Spleen (tissue), 11 donors: ENCODE measurements around the gene CUEDC1. TPM values are rescaled to one million over a fixed set of nuclear protein-coding genes. Genes with fewer than 3 reads are reported as not detected.

Experiments
- DNase-seq: peaks from one replicate; pipeline ENCODE4 v3.0.0-alpha.2; 2020
- H3K27ac ChIP-seq, 8 donors: fragments of 200-600 bp; sonication (generic) in 7 of 8; 1 replicate in 4 of 8; 2 replicates in 4 of 8; pipeline versions ENCODE4 v1.5.0 to v1.8.0; 2016 to 2021; ENCODE audit warnings: inconsistent platforms in 4 of 8, mild to moderate bottlenecking in 4 of 8, moderate library complexity in 1 of 8
- H3K27me3 ChIP-seq, 7 donors: fragments of 200-600 bp; sonication (generic) in 6 of 7; replicated peaks in 1 of 7; 1 replicate in 4 of 7; 2 replicates in 3 of 7; pipeline versions ENCODE4 v1.5.0 to v1.8.0; 2016 to 2021; ENCODE audit warnings: inconsistent platforms in 3 of 7, mild to moderate bottlenecking in 1 of 7
- H3K36me3 ChIP-seq, 6 donors: fragments of 200-600 bp; sonication (generic) in 5 of 6; 1 replicate in 4 of 6; 2 replicates in 2 of 6; pipeline versions ENCODE4 v1.5.0 to v1.8.0; 2016 to 2021; ENCODE audit warnings: inconsistent platforms in 2 of 6
- H3K4me1 ChIP-seq, 6 donors: fragments of 200-600 bp; sonication (generic) in 5 of 6; 1 replicate in 3 of 6; 2 replicates in 3 of 6; pipeline versions ENCODE4 v1.5.0 to v1.8.0; 2016 to 2021; ENCODE audit warnings: inconsistent platforms in 3 of 6
- H3K4me3 ChIP-seq, 8 donors: fragments of 200-600 bp; sonication (generic) in 7 of 8; 1 replicate in 4 of 8; 2 replicates in 4 of 8; pipeline versions ENCODE4 v1.5.0 to v1.8.0; 2016 to 2021; ENCODE audit warnings: inconsistent platforms in 4 of 8, mild to moderate bottlenecking in 4 of 8, moderate library complexity in 2 of 8
- H3K9me3 ChIP-seq, 8 donors: fragments of 200-600 bp; sonication (generic) in 7 of 8; 1 replicate in 4 of 8; 2 replicates in 4 of 8; pipeline versions ENCODE4 v1.5.0 to v1.8.0; 2016 to 2021; ENCODE audit warnings: inconsistent platforms in 4 of 8
- CTCF ChIP-seq, 11 experiments: fragments of 200-600 bp in 7 of 11; fragments of 450-650 bp in 4 of 11; sonication (generic) in 4 of 11; IDR thresholded peaks in 8 of 11; conservative IDR thresholded peaks in 3 of 11; 1 replicate in 7 of 11; 2 replicates in 4 of 11; pipeline versions ENCODE4 v1.4.0 to v1.8.0; 2016 to 2021; ENCODE audit warnings: antibody characterized with exemption in 11 of 11, inconsistent platforms in 4 of 11, mild to moderate bottlenecking in 1 of 11
- POLR2A ChIP-seq, 3 donors: fragments of 450-650 bp; IDR thresholded peaks; one replicate each; pipeline ENCODE4 v1.5.1; 2017; ENCODE audit warnings: antibody characterized with exemption in 3 of 3, mild to moderate bottlenecking in 1 of 3
- POLR2AphosphoS5 ChIP-seq, 3 donors: sonication (generic); formaldehyde crosslinking; IDR thresholded peaks; one replicate each; pipeline ENCODE4 v1.5.1; 2017; ENCODE audit warnings: antibody characterized with exemption in 3 of 3
- WGBS, 5 donors: extraction: QIAGEN DNeasy Blood & Tissue Kit in 3 of 5; methylation state at CpG; one replicate each; pipeline versions ENCODE4 v1.1.5 to v1.1.7; 2013 to 2018; 5-methylcytosine and 5-hydroxymethylcytosine counted together
- intact Hi-C: fragments of 100-400 bp; cut with DNase I; formaldehyde crosslinking; loops from one replicate; pipeline ENCODE4 v1.15.0; 2023; ENCODE audit warnings: low total_unique reads
- polyA plus RNA-seq, 3 donors: library from polyadenylated mRNA; stranded (reverse); fragments of 200-250 nt; gene quantifications; one replicate each; pipeline ENCODE4 v1.2.1, GENCODE V29; 2013
- total RNA-seq, 7 donors: library from RNA; depleted of rRNA in 3 of 7; stranded (reverse); fragments of >200 nt in 3 of 7; fragmentation: NEBNext Ultra II Directional in 4 of 7; extraction: Animal tissue kit (Norgen Biotek cat#: 25700) in 4 of 7; gene quantifications; one replicate each; pipeline versions ENCODE4 v1.1.0 to v1.2.1, GENCODE V29; 2016 to 2021
- donor health status: healthy with polysubstance abuse.
- donor health status: DM: no; HTN: no; CAD: no; lungs with moderate emphysema.
- donor health status: DM: no; HTN: no; CAD: no.
- donor health status: Bipolar disorder and iron deficiency.
- donor health status: healthy.
- donor health status: DM: no; HTN: no; CAD: no.
- donor health status: DM: yes; HTN: yes; CAD: no.

CUEDC1 gene
- total and polyA plus RNA-seq, 10 donors = 5.4 to 23.5 (median 15.6) TPM

- DNase-seq = no peak
- Histone ChIP-seq H3K27me3 (no peaks in the 10 kb centered on the region), H3K27ac (no peak overlapping the region), H3K4me1 (peaks cover 36 to 80% (median 59%) of the 10 kb centered on the region in 6 donors), H3K4me3 (peak overlapping the region in 1 of 8 donors; percentile 7), H3K9me3 (no peaks in the 10 kb centered on the region), H3K36me3 (peaks cover 5 to 59% (median 41%) of the 10 kb centered on the region in 6 donors)
- TF ChIP-seq POLR2AphosphoS5 (IDR thresholded peaks at IDR 0.05) (no peak), CTCF (IDR thresholded peaks at IDR 0.05 in 8 of 11, conservative IDR thresholded peaks at IDR 0.05 in 3 of 11) (no peak), POLR2A (IDR thresholded peaks at IDR 0.05) (no peak)
- intact Hi-C loops = no loop called here
- WGBS, 5 donors = 85 to 92% (median 88%) methylated on average over 14 of the region's 14 CpGs
Measured at GRCh38 chr17:57982452-57983170, 27.4 kb upstream of the CUEDC1 start.

GRCh38 chr17:57980522-57980921, 25.3 kb upstream of the CUEDC1 start:
- Histone ChIP-seq H3K4me1 (peaks cover 24 to 62% (median 44%) of the 10 kb centered on the region in 6 donors), H3K27me3 (no peaks in the 10 kb centered on the region), H3K9me3 (no peaks in the 10 kb centered on the region), H3K36me3 (peaks cover 7 to 80% (median 62%) of the 10 kb centered on the region in 6 donors), H3K4me3 (no peak overlapping the region), H3K27ac (no peak overlapping the region)
- WGBS, 5 donors = 89 to 95% (median 93%) methylated on average over 4 of the region's 4 CpGs
- intact Hi-C loops = no loop called here
- no peak for DNase-seq
- TF ChIP-seq POLR2AphosphoS5 (IDR thresholded peaks at IDR 0.05) = no peak
- no peak for TF ChIP-seq POLR2A (IDR thresholded peaks at IDR 0.05)
- TF ChIP-seq CTCF (IDR thresholded peaks at IDR 0.05 in 8 of 11, conservative IDR thresholded peaks at IDR 0.05 in 3 of 11) = no peak

- WGBS, 5 donors = 79 to 94% (median 89%) methylated on average over 1 of the region's 1 CpG
- TF ChIP-seq POLR2AphosphoS5 (IDR thresholded peaks at IDR 0.05) (no peak), CTCF (IDR thresholded peaks at IDR 0.05 in 8 of 11, conservative IDR thresholded peaks at IDR 0.05 in 3 of 11) (no peak), POLR2A (IDR thresholded peaks at IDR 0.05) (no peak)
- Histone ChIP-seq H3K36me3 (peaks cover 7 to 94% (median 75%) of the 10 kb centered on the region in 6 donors), H3K27ac (no peak overlapping the region), H3K4me3 (no peak overlapping the region), H3K4me1 (peaks cover 11 to 48% (median 30%) of the 10 kb centered on the region in 6 donors), H3K27me3 (no peaks in the 10 kb centered on the region), H3K9me3 (no peaks in the 10 kb centered on the region)
- intact Hi-C loops = no loop called here
- no peak for DNase-seq
Measured at GRCh38 chr17:57979076-57979475, 23.9 kb upstream of the CUEDC1 start.

GRCh38 chr17:57976594-57976993, 21.4 kb upstream of the CUEDC1 start:
- intact Hi-C loops = no loop called here
- 87 to 98% (median 95%) methylated on average over 3 of the region's 3 CpGs for WGBS, 5 donors
- DNase-seq = no peak
- Histone ChIP-seq H3K4me3 (no peak overlapping the region), H3K27ac (no peak overlapping the region), H3K27me3 (no peaks in the 10 kb centered on the region), H3K9me3 (no peaks in the 10 kb centered on the region), H3K36me3 (peaks cover 7 to 100% (median 82%) of the 10 kb centered on the region in 6 donors), H3K4me1 (peaks cover 0 to 36% (median 9%) of the 10 kb centered on the region in 6 donors)
- TF ChIP-seq POLR2A (IDR thresholded peaks at IDR 0.05) (no peak), CTCF (IDR thresholded peaks at IDR 0.05 in 8 of 11, conservative IDR thresholded peaks at IDR 0.05 in 3 of 11) (no peak), POLR2AphosphoS5 (IDR thresholded peaks at IDR 0.05) (no peak)
